Measurements from ENCODE around the gene HSBP1L1.

- TF ChIP-seq POLR2AphosphoS5 (IDR thresholded peaks at IDR 0.05) (peak in 1 of 3 donors; percentile 70), CTCF (IDR thresholded peaks at IDR 0.05) (no peak)
Measured at GRCh38 chr18:79951545-79952455, 12.6 kb upstream of the HSBP1L1 start, which contains the start of gene SLC66A2.

Data from breast epithelium (tissue), 3 donors.